ENCODE data around the gene GLRA1.

GRCh38 chr5:151846765-151847164 lies 77.9 kb downstream of the GLRA1 start:
- TF ChIP-seq CTCF (conservative IDR thresholded peaks at IDR 0.05 in 1 of 2, IDR thresholded peaks at IDR 0.05 in 1 of 2; ENCODE audit: extremely low read depth in 1 of 2, insufficient read depth in 1 of 2, low read depth in 1 of 2, low read length in 2 of 2) = no peak
- TF ChIP-seq EZH2 (IDR thresholded peaks at IDR 0.05; ENCODE audit: borderline replicate concordance, low read length) = no peak
